BLaER1 (cell line): ENCODE data around the gene CNTROB.
"Not testable (repeated sequence)": the region's sequence is repeated elsewhere in the genome, so short reads cannot be mapped to it uniquely, and the experiment has no call there.

Experiments used
- H3K27ac ChIP-seq: shearing (Covaris generic); formaldehyde crosslinking; 2 replicates; pipeline ENCODE4 v1.8.1; 2022
- H3K27me3 ChIP-seq: shearing (Covaris generic); formaldehyde crosslinking; 2 replicates; pipeline ENCODE4 v1.8.1; 2022
- H3K36me3 ChIP-seq: shearing (Covaris generic); formaldehyde crosslinking; 2 replicates; pipeline ENCODE4 v1.8.1; 2022
- H3K4me1 ChIP-seq: shearing (Covaris generic); formaldehyde crosslinking; 2 replicates; pipeline ENCODE4 v1.8.1; 2022
- H3K4me2 ChIP-seq: shearing (Covaris generic); formaldehyde crosslinking; 2 replicates; pipeline ENCODE4 v1.8.1; 2022
- H3K4me3 ChIP-seq: shearing (Covaris generic); formaldehyde crosslinking; 2 replicates; pipeline ENCODE4 v1.8.1; 2022
- H3K9ac ChIP-seq: shearing (Covaris generic); formaldehyde crosslinking; 2 replicates; pipeline ENCODE4 v1.8.1; 2022
- H3K9me3 ChIP-seq: shearing (Covaris generic); formaldehyde crosslinking; 2 replicates; pipeline ENCODE4 v1.8.1; 2022
- H4K20me1 ChIP-seq: shearing (Covaris generic); formaldehyde crosslinking; 2 replicates; pipeline ENCODE4 v1.8.1; 2022
- Cebpa-rat ChIP-seq: shearing (Covaris generic); IDR thresholded peaks from 2 replicates; pipeline ENCODE4 v1.8.1; 2022

CNTROB gene

GRCh38 chr17:7940034-7940433 lies 8.0 kb downstream of the CNTROB start:
- no peak overlapping the region for H3K9ac ChIP-seq
- no peak overlapping the region for H3K27ac ChIP-seq
- H3K27me3 ChIP-seq = no peaks in the 10 kb centered on the region
- peaks cover 27% of the 10 kb centered on the region for H3K4me1 ChIP-seq
- no peak for TF ChIP-seq Cebpa-rat
- no peaks in the 10 kb centered on the region for H3K9me3 ChIP-seq
- H3K36me3 ChIP-seq = peaks cover 96% of the 10 kb centered on the region
- no peak overlapping the region for H3K4me3 ChIP-seq
- no peaks in the 10 kb centered on the region for H4K20me1 ChIP-seq
- H3K4me2 ChIP-seq = no peak overlapping the region

GRCh38 chr17:7940743-7941142 lies 8.7 kb downstream of the CNTROB start:
- Histone ChIP-seq H3K4me1 (peaks cover 27% of the 10 kb centered on the region), H3K36me3 (peaks cover 96% of the 10 kb centered on the region), H3K4me3 (no peak overlapping the region), H3K27ac (no peak overlapping the region), H4K20me1 (no peaks in the 10 kb centered on the region), H3K9ac (no peak overlapping the region), H3K4me2 (no peak overlapping the region), H3K27me3 (no peaks in the 10 kb centered on the region), H3K9me3 (no peaks in the 10 kb centered on the region)
- no peak for TF ChIP-seq Cebpa-rat

- TF ChIP-seq Cebpa-rat = no peak
- H3K36me3 ChIP-seq = peaks cover 96% of the 10 kb centered on the region
Observed at GRCh38 chr17:7943291-7943690, 11.3 kb downstream of the CNTROB start.

DNA sequence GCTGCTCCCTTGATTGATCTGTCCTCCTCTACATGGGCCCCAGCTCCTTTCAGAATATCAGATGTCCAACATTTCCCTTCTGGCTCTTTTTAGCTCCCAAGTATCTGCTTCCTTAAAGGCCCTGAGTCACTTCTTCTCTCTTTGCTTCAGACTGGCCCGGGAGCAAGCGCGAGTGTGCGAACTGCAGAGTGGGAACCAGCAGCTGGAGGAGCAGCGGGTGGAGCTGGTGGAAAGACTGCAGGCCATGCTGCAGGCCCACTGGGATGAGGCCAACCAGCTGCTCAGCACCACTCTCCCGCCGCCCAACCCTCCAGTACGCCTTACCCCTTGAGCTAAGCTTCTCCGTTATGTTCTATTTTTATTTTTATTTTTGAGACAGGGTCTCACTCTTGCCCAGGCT lies 12.3 kb downstream of the CNTROB start:
- H3K36me3 ChIP-seq = peaks cover 96% of the 10 kb centered on the region
- peak overlapping the region; percentile 48; the same call in 1 of the 2 replicates for H3K4me2 ChIP-seq
- no peaks in the 10 kb centered on the region for H4K20me1 ChIP-seq
- no peaks in the 10 kb centered on the region for H3K27me3 ChIP-seq
- H3K9ac ChIP-seq = no peak overlapping the region
- H3K4me3 ChIP-seq = no peak overlapping the region
- H3K27ac ChIP-seq = no peak overlapping the region
- TF ChIP-seq Cebpa-rat = no peak
- H3K4me1 ChIP-seq = peaks cover 22% of the 10 kb centered on the region
- H3K9me3 ChIP-seq = no peaks in the 10 kb centered on the region

More at GRCh38 chr17:7943291-7943690, 11.3 kb downstream of the CNTROB start:
- Histone ChIP-seq H3K27ac (no peak overlapping the region), H3K4me2 (no peak overlapping the region), H3K27me3 (no peaks in the 10 kb centered on the region), H3K4me3 (no peak overlapping the region), H3K9ac (no peak overlapping the region), H3K4me1 (peaks cover 22% of the 10 kb centered on the region), H3K9me3 (no peaks in the 10 kb centered on the region), H4K20me1 (no peaks in the 10 kb centered on the region)

DNA sequence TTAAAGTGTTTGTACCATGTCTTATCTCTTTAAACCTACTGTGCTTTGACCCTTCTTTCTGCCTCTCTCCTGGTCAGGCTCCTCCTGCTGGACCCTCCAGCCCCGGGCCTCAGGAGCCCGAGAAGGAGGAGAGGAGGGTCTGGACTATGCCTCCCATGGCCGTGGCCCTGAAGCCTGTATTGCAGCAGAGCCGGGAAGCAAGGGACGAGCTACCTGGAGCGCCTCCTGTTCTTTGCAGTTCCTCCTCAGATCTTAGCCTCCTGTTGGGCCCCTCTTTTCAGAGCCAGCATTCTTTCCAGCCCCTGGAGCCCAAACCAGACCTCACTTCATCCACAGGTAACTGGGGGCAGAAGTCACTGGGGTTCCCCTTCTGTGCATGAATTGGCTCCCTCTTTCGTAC lies 13.6 kb downstream of the CNTROB start:
- Histone ChIP-seq H3K36me3 (peaks cover 96% of the 10 kb centered on the region), H4K20me1 (no peaks in the 10 kb centered on the region), H3K4me1 (peaks cover 22% of the 10 kb centered on the region), H3K9ac (no peak overlapping the region), H3K27me3 (no peaks in the 10 kb centered on the region), H3K4me2 (peak overlapping the region; percentile 48), H3K4me3 (no peak overlapping the region), H3K27ac (peak overlapping the region; percentile 18; the same call in 1 of the 2 replicates), H3K9me3 (no peaks in the 10 kb centered on the region)
- TF ChIP-seq Cebpa-rat = no peak

- peaks cover 22% of the 10 kb centered on the region for H3K4me1 ChIP-seq
- 0 out of 2 replicates have a peak overlapping the region, but pooled peaks have one; percentile 18 for H3K27ac ChIP-seq
- H4K20me1 ChIP-seq = no peaks in the 10 kb centered on the region
- no peaks in the 10 kb centered on the region for H3K9me3 ChIP-seq
- no peak overlapping the region for H3K9ac ChIP-seq
- peaks cover 90% of the 10 kb centered on the region for H3K36me3 ChIP-seq
- no peak for TF ChIP-seq Cebpa-rat
- no peak overlapping the region for H3K4me3 ChIP-seq
- no peak overlapping the region for H3K4me2 ChIP-seq
- H3K27me3 ChIP-seq = no peaks in the 10 kb centered on the region
Observed at GRCh38 chr17:7946441-7946840, 14.4 kb downstream of the CNTROB start.

GRCh38 chr17:7947651-7948050 lies 15.6 kb downstream of the CNTROB start:
- no peak overlapping the region for H3K27ac ChIP-seq
- no peaks in the 10 kb centered on the region for H4K20me1 ChIP-seq
- H3K4me1 ChIP-seq = peaks cover 22% of the 10 kb centered on the region
- no peak for TF ChIP-seq Cebpa-rat
- no peak overlapping the region for H3K9ac ChIP-seq
- H3K4me2 ChIP-seq = no peak overlapping the region
- no peaks in the 10 kb centered on the region for H3K9me3 ChIP-seq
- H3K4me3 ChIP-seq = no peak overlapping the region
- peaks cover 85% of the 10 kb centered on the region for H3K36me3 ChIP-seq
- no peaks in the 10 kb centered on the region for H3K27me3 ChIP-seq

- Histone ChIP-seq H3K9me3 (no peaks in the 10 kb centered on the region), H3K27me3 (no peaks in the 10 kb centered on the region), H3K27ac (no peak overlapping the region), H4K20me1 (no peaks in the 10 kb centered on the region), H3K4me3 (no peak overlapping the region), H3K4me2 (no peak overlapping the region), H3K36me3 (peaks cover 57% of the 10 kb centered on the region), H3K9ac (no peak overlapping the region), H3K4me1 (peaks cover 4% of the 10 kb centered on the region)
- TF ChIP-seq Cebpa-rat = no peak
Observed at GRCh38 chr17:7950578-7950977, 18.6 kb downstream of the CNTROB start.

- Histone ChIP-seq H3K9me3 (no peaks in the 10 kb centered on the region), H4K20me1 (no peaks in the 10 kb centered on the region), H3K4me3 (no peak overlapping the region), H3K27ac (no peak overlapping the region), H3K9ac (no peak overlapping the region), H3K27me3 (no peaks in the 10 kb centered on the region), H3K36me3 (peaks cover 50% of the 10 kb centered on the region), H3K4me1 (no peaks in the 10 kb centered on the region), H3K4me2 (no peak overlapping the region)
- no peak for TF ChIP-seq Cebpa-rat
Observed at GRCh38 chr17:7951143-7951792, 19.3 kb downstream of the CNTROB start.

DNA sequence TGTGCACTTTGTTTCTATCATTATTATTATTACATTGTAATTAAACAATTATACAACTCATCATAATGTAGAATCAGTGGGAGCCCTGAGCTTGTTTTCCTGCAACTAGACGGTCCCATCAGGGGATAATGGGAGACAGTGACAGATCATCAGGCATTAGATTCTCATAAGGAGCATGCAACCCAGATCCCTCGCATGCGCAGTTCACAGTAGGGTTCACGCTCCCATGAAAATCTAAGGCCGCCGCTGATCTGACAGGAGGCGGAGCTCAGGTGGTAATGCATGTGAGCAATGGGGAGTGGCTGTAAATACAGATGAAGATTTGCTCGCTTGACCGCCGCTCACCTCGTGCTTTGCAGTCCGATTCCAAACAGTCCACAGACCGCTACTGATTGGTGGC lies 21.3 kb downstream of the CNTROB start:
- peaks cover 32% of the 10 kb centered on the region for H3K36me3 ChIP-seq
- not testable (repeated sequence) for H3K9ac ChIP-seq, H3K27ac ChIP-seq, H3K9me3 ChIP-seq, H3K4me3 ChIP-seq, H3K4me2 ChIP-seq, H3K4me1 ChIP-seq, H3K27me3 ChIP-seq, H4K20me1 ChIP-seq
